NB4 (cell line): ENCODE data around the gene TMEM82.

Experiments
- DNase-seq: peaks from one replicate; pipeline ENCODE4 v3.0.0; 2010; ENCODE audit warnings: low read depth
- H3K4me3 ChIP-seq: one replicate; pipeline ENCODE4 v1.5.1; 2011; ENCODE audit warnings: mild to moderate bottlenecking, low read depth, low read length, moderate library complexity
- CTCF ChIP-seq: IDR thresholded peaks from one replicate; pipeline ENCODE4 v1.5.1; 2012; ENCODE audit warnings: low read depth, low read length
- MYC ChIP-seq: IDR thresholded peaks from 2 replicates; pipeline ENCODE4 v1.6.1; 2011; ENCODE audit warnings: low read depth, low read length
- POLR2A ChIP-seq: IDR thresholded peaks from 2 replicates; pipeline ENCODE4 v1.6.1; 2011; ENCODE audit warnings: mild to moderate bottlenecking; ENCODE audit not compliant: insufficient read length; ENCODE audit errors: extremely low read depth
- TF ChIP-seq, protein P1 (sequence below): IDR thresholded peaks from 2 replicates; pipeline ENCODE4 v1.6.1; 2011; ENCODE audit warnings: low read depth, low read length

The TMEM82 gene

DNA sequence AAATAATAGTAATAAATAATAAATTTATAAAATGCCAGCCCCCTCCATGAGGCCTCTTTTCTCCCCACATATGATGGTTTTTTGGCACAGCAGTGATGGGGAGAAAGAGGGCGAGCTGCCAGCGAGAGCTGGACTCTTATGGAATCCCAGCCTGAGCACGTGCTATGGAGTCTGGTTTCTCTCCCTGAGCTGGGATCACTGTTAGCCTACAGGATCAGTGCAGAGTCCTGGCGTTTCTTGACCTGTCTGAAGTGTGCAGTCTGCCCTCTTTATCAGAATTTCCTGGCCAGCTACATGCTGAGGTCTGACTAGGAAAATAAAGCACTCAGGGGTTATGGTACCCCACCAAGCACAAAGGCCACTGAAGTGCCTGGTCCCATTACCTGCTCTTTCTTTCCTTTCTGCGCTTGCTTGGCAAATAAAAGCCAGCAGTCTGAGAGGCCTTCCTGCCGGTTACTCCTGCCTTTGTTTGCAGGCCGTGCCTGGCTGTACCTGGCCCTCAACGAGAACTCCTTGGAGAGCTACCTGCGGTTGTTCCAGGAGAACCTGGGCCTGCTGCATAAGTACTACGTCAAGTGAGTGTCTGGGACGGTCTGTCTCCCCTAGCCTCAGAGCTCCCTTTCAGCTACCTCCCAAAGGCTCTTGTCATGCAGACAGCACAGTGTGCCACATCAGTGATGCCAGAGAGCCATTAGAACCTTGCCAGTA is 24.7 kb upstream of the TMEM82 start:
- no peak for DNase-seq
- TF ChIP-seq, protein P1, sequence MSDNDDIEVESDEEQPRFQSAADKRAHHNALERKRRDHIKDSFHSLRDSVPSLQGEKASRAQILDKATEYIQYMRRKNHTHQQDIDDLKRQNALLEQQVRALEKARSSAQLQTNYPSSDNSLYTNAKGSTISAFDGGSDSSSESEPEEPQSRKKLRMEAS = no peak
- no peak for TF ChIP-seq MYC
- no peak overlapping the region for H3K4me3 ChIP-seq

- TF ChIP-seq POLR2A = no peak
- TF ChIP-seq MYC = no peak
- TF ChIP-seq, protein P1 = no peak
- TF ChIP-seq CTCF = no peak
- DNase-seq = no peak
- no peak overlapping the region for H3K4me3 ChIP-seq
Measured at GRCh38 chr1:15718199-15718601, 24.1 kb upstream of the TMEM82 start.

- no peak overlapping the region for H3K4me3 ChIP-seq
- TF ChIP-seq, protein P1 = no peak
- TF ChIP-seq POLR2A = no peak
- TF ChIP-seq CTCF = no peak
- TF ChIP-seq MYC = no peak
- peak; percentile 42 for DNase-seq
Measured at GRCh38 chr1:15719381-15720120, 22.7 kb upstream of the TMEM82 start.

- TF ChIP-seq CTCF = no peak
- TF ChIP-seq, protein P1 = no peak
- no peak for TF ChIP-seq POLR2A
- TF ChIP-seq MYC = no peak
- H3K4me3 ChIP-seq = no peak overlapping the region
- DNase-seq = no peak
Measured at GRCh38 chr1:15720861-15721260, 21.4 kb upstream of the TMEM82 start.

- H3K4me3 ChIP-seq = no peak overlapping the region
- TF ChIP-seq MYC (no peak), POLR2A (no peak), CTCF (no peak)
- TF ChIP-seq, protein P1 = no peak
Measured at GRCh38 chr1:15722411-15722810, 19.9 kb upstream of the TMEM82 start.

More at GRCh38 chr1:15722411-15722810, 19.9 kb upstream of the TMEM82 start:
- DNase-seq = no peak
